ENCODE results near the gene MRC2.

GRCh38 chr17:62720126-62720850 lies 92.8 kb downstream of the MRC2 start:
- TF ChIP-seq CTCF (IDR thresholded peaks at IDR 0.05) (peak; percentile 8 to 22 (median 17)), POLR2AphosphoS5 (IDR thresholded peaks at IDR 0.05) (no peak)
